ENCODE measurements around the gene PAPOLG.
A peak's percentile ranks its signal among the peaks of the same experiment; 100 is the strongest.
"Not testable (repeated sequence)": the region's sequence is repeated elsewhere in the genome, so short reads cannot be mapped to it uniquely, and the experiment has no call there.

Gene PAPOLG

GRCh38 chr2:60778352-60778751, 22.3 kb downstream of the PAPOLG start:
- DNase-seq: no peak

- DNase-seq: no peak
Observed at GRCh38 chr2:60779426-60779825, 23.4 kb downstream of the PAPOLG start.

GRCh38 chr2:60780721-60781120, 24.7 kb downstream of the PAPOLG start:
- DNase-seq: no peak

- DNase-seq: no peak
Observed at GRCh38 chr2:60793169-60793568, 37.1 kb downstream of the PAPOLG start.

GRCh38 chr2:60794271-60794863, 38.3 kb downstream of the PAPOLG start:
- no peak for DNase-seq

- no peak for DNase-seq
Observed at GRCh38 chr2:60796573-60797509, 40.8 kb downstream of the PAPOLG start.

GRCh38 chr2:60804473-60804872, 48.4 kb downstream of the PAPOLG start:
- no peak for DNase-seq

GRCh38 chr2:60806595-60806987, 50.5 kb downstream of the PAPOLG start:
- no peak for DNase-seq

GRCh38 chr2:60806988-60807681, 51.1 kb downstream of the PAPOLG start:
- peak; percentile 44 for DNase-seq

- no peak for DNase-seq
Observed at GRCh38 chr2:60808330-60808801, 52.3 kb downstream of the PAPOLG start.

GRCh38 chr2:60811491-60812375, 55.7 kb downstream of the PAPOLG start:
- no peak for DNase-seq

- DNase-seq: not testable (repeated sequence)
Observed at GRCh38 chr2:60817191-60817590, 61.1 kb downstream of the PAPOLG start.

GRCh38 chr2:60818272-60818671, 62.2 kb downstream of the PAPOLG start:
- no peak for DNase-seq

GRCh38 chr2:60819155-60819862, 63.2 kb downstream of the PAPOLG start:
- peak; percentile 67 for DNase-seq

GRCh38 chr2:60819936-60820335, 63.9 kb downstream of the PAPOLG start:
- DNase-seq: no peak

- DNase-seq: no peak
Observed at GRCh38 chr2:60820416-60821132, 64.5 kb downstream of the PAPOLG start.

- DNase-seq: no peak
Observed at GRCh38 chr2:60821133-60821469, 65.0 kb downstream of the PAPOLG start.

GRCh38 chr2:60821587-60822302, 65.7 kb downstream of the PAPOLG start:
- DNase-seq: no peak

GRCh38 chr2:60822987-60823386, 66.9 kb downstream of the PAPOLG start:
- DNase-seq: no peak

- no peak for DNase-seq
Observed at GRCh38 chr2:60823694-60824305, 67.7 kb downstream of the PAPOLG start.
